AG10803 (cell line): ENCODE results near the gene SLMAP.

ENCODE experiments used
- DNase-seq: peaks from one replicate; pipeline ENCODE4 v3.0.0; 2010; ENCODE audit warnings: low read depth
- H3K4me3 ChIP-seq: 2 replicates; pipeline ENCODE4 v1.5.1; 2011; ENCODE audit warnings: mild to moderate bottlenecking, low read length, control low read depth
- CTCF ChIP-seq: conservative IDR thresholded peaks from 2 replicates; pipeline ENCODE4 v1.5.1; 2011; ENCODE audit warnings: mild to moderate bottlenecking, low read length, control low read depth, inconsistent platforms

SLMAP gene

GRCh38 chr3:57942872-57943283 lies 186.8 kb downstream of the SLMAP start:
- peak; percentile 33 for DNase-seq
- no peak overlapping the region for H3K4me3 ChIP-seq
- no peak for TF ChIP-seq CTCF

- DNase-seq = no peak
- TF ChIP-seq CTCF = no peak
- H3K4me3 ChIP-seq = no peak overlapping the region
Observed at GRCh38 chr3:57943525-57944495, 187.7 kb downstream of the SLMAP start.

- no peak overlapping the region for H3K4me3 ChIP-seq
- no peak for TF ChIP-seq CTCF
- DNase-seq = no peak
Observed at GRCh38 chr3:57946970-57947381, 190.9 kb downstream of the SLMAP start.

- no peak for DNase-seq
- H3K4me3 ChIP-seq = no peak overlapping the region
- no peak for TF ChIP-seq CTCF
Observed at GRCh38 chr3:57948080-57948671, 192.1 kb downstream of the SLMAP start.

- no peak overlapping the region for H3K4me3 ChIP-seq
- no peak for DNase-seq
- TF ChIP-seq CTCF = no peak
Observed at GRCh38 chr3:57948781-57949242, 192.7 kb downstream of the SLMAP start.

- no peak for DNase-seq
- no peak overlapping the region for H3K4me3 ChIP-seq
- TF ChIP-seq CTCF = no peak
Observed at GRCh38 chr3:57949344-57949743, 193.2 kb downstream of the SLMAP start.
